GM19463 (cell line): Measurements from ENCODE around the gene CLDN24.

ENCODE experiments used
- ATAC-seq: cut with Tn5 transposase; IDR thresholded peaks from one replicate; pipeline ENCODE4 v1.9.1; 2021; ENCODE audit warnings: mild to moderate bottlenecking, moderate library complexity; ENCODE audit not compliant: unreplicated experiment

The CLDN24 gene

GRCh38 chr4:183322326-183322725, at the start of gene CLDN24:
Gene CLDN24, minus strand, starts transcription at chr4:183322426. Its CDS starts 0 bp downstream, at chr4:183322426.
- no peak for ATAC-seq

GRCh38 chr4:183370786-183371185, 48.6 kb upstream of the CLDN24 start:
- ATAC-seq = no peak

GRCh38 chr4:183369073-183369472, 46.8 kb upstream of the CLDN24 start:
- no peak for ATAC-seq

- ATAC-seq = no peak
Measured at GRCh38 chr4:183366206-183366835, 44.1 kb upstream of the CLDN24 start.

GRCh38 chr4:183364025-183364424, 41.8 kb upstream of the CLDN24 start:
- ATAC-seq = no peak

GRCh38 chr4:183362916-183363542, 40.8 kb upstream of the CLDN24 start:
- ATAC-seq = no peak

- no peak for ATAC-seq
Measured at GRCh38 chr4:183362036-183362435, 39.8 kb upstream of the CLDN24 start.

- no peak for ATAC-seq
Measured at GRCh38 chr4:183360161-183360919, 38.1 kb upstream of the CLDN24 start.

- ATAC-seq = no peak
Measured at GRCh38 chr4:183358215-183358755, 36.1 kb upstream of the CLDN24 start.

- no peak for ATAC-seq
Measured at GRCh38 chr4:183356931-183357675, 34.9 kb upstream of the CLDN24 start.

- ATAC-seq = no peak
Measured at GRCh38 chr4:183356173-183356830, 34.1 kb upstream of the CLDN24 start.

GRCh38 chr4:183355405-183355804, 33.2 kb upstream of the CLDN24 start:
- ATAC-seq = no peak

GRCh38 chr4:183354219-183354618, 32.0 kb upstream of the CLDN24 start:
- no peak for ATAC-seq

- no peak for ATAC-seq
Measured at GRCh38 chr4:183353557-183353956, 31.3 kb upstream of the CLDN24 start.

- no peak for ATAC-seq
Measured at GRCh38 chr4:183352546-183352945, 30.3 kb upstream of the CLDN24 start.

- ATAC-seq = no peak
Measured at GRCh38 chr4:183350317-183351071, 28.3 kb upstream of the CLDN24 start.

- ATAC-seq = no peak
Measured at GRCh38 chr4:183349673-183350072, 27.4 kb upstream of the CLDN24 start.

- peak; percentile 43 for ATAC-seq
Measured at GRCh38 chr4:183348706-183349659, 26.8 kb upstream of the CLDN24 start.

- ATAC-seq = no peak
Measured at GRCh38 chr4:183348136-183348535, 25.9 kb upstream of the CLDN24 start.
